PFSK-1 (cell line): ENCODE results near the gene C20orf173.

Experiments
- POLR2AphosphoS5 ChIP-seq: IDR thresholded peaks from 2 replicates; pipeline ENCODE4 v1.6.1; 2012; ENCODE audit warnings: low read depth, mild to moderate bottlenecking, control low read depth, low read length, moderate library complexity
- REST ChIP-seq, 2 experiments: IDR thresholded peaks; 2 replicates each; pipeline versions ENCODE4 v1.6.1 to v1.8.0; 2011 to 2012; ENCODE audit warnings: low read depth in 2 of 2, low read length in 2 of 2, control low read depth in 1 of 2, inconsistent platforms in 1 of 2, mild to moderate bottlenecking in 1 of 2, moderate library complexity in 1 of 2; ENCODE audit not compliant: insufficient read depth in 1 of 2
- TAF1 ChIP-seq: IDR thresholded peaks from 2 replicates; pipeline ENCODE4 v1.6.1; 2012; ENCODE audit warnings: low read length, control low read depth, borderline replicate concordance; ENCODE audit not compliant: insufficient read depth

- TF ChIP-seq REST (IDR thresholded peaks at IDR 0.05; ENCODE audit: insufficient read depth in 1 of 2, low read depth in 2 of 2, low read length in 2 of 2) (no peak), POLR2AphosphoS5 (no peak), TAF1 (no peak)
Observed at GRCh38 chr20:35478804-35479472, 50.5 kb downstream of the C20orf173 start.
